HG02870 (cell line): ENCODE results near the gene TRIM38.

Source experiments
- ATAC-seq: cut with Tn5 transposase; IDR thresholded peaks from one replicate; pipeline ENCODE4 v1.9.1; 2021; ENCODE audit warnings: mild to moderate bottlenecking, moderate library complexity; ENCODE audit not compliant: unreplicated experiment

Gene TRIM38

GRCh38 chr6:26025894-26026832 is 63.6 kb downstream of the TRIM38 start:
- ATAC-seq, result peak; percentile 39

- peak; percentile 35 for ATAC-seq
Measured at GRCh38 chr6:26026833-26027490, 64.4 kb downstream of the TRIM38 start.

GRCh38 chr6:26027491-26028211 is 65.0 kb downstream of the TRIM38 start:
- ATAC-seq, result no peak

- no peak for ATAC-seq
Measured at GRCh38 chr6:26028212-26028745, 65.7 kb downstream of the TRIM38 start.

- no peak for ATAC-seq
Measured at GRCh38 chr6:26028746-26029569, 66.4 kb downstream of the TRIM38 start.

- ATAC-seq, result no peak
Measured at GRCh38 chr6:26029570-26029856, 66.9 kb downstream of the TRIM38 start.

- no peak for ATAC-seq
Measured at GRCh38 chr6:26029857-26030653, 67.5 kb downstream of the TRIM38 start.

GRCh38 chr6:26030716-26031115 is 68.1 kb downstream of the TRIM38 start:
- no peak for ATAC-seq

- no peak for ATAC-seq
Measured at GRCh38 chr6:26031151-26031594, 68.6 kb downstream of the TRIM38 start.

GRCh38 chr6:26031595-26032339 is 69.2 kb downstream of the TRIM38 start:
- ATAC-seq, result peak; percentile 53

- no peak for ATAC-seq
Measured at GRCh38 chr6:26032340-26033084, 69.9 kb downstream of the TRIM38 start.

GRCh38 chr6:26033085-26033940 is 70.7 kb downstream of the TRIM38 start:
- peak; percentile 63 for ATAC-seq

- ATAC-seq, result no peak
Measured at GRCh38 chr6:26033941-26034354, 71.3 kb downstream of the TRIM38 start.

- ATAC-seq, result no peak
Measured at GRCh38 chr6:26034905-26035304, 72.3 kb downstream of the TRIM38 start.
